ENCODE results near the gene MLF2.

The MLF2 gene

DNA sequence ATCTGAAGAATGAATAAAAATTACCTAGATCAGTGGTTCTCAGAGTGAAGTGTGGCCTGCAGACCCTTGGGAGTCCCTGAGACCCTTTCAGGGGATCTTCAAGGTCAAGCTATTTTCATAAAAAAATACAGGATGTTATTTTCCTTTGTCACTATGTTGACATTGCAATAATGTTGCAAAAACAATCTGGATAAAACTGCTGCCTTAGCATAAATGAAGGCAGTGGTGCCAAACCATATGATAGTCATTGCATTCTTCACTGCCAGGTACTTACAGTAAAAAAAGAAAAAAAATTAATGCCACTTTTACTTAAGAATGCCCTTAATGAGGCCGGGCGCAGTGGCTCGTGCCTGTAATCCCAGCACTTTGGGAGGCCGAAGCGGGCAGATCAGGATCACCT, 34.4 kb upstream of the MLF2 start:
- no peak for FAIRE-seq
- DNase-seq (ENCODE audit: insufficient read length, low spot score) = no peak
- TF ChIP-seq POU2F2 (IDR thresholded peaks at IDR 0.05; ENCODE audit: low read depth, low read length) (no peak), POLR2A (IDR thresholded peaks at IDR 0.05; ENCODE audit: low read depth, low read length) (no peak), TAF1 (IDR thresholded peaks at IDR 0.05; ENCODE audit: low read depth, low read length) (no peak), PAX5 (IDR thresholded peaks at IDR 0.05; ENCODE audit: insufficient read depth, low read length, severe bottlenecking) (no peak), POLR2AphosphoS5 (IDR thresholded peaks at IDR 0.05; ENCODE audit: low read depth, low read length) (no peak), SPI1 (IDR thresholded peaks at IDR 0.05; ENCODE audit: low read depth, low read length) (no peak)

DNA sequence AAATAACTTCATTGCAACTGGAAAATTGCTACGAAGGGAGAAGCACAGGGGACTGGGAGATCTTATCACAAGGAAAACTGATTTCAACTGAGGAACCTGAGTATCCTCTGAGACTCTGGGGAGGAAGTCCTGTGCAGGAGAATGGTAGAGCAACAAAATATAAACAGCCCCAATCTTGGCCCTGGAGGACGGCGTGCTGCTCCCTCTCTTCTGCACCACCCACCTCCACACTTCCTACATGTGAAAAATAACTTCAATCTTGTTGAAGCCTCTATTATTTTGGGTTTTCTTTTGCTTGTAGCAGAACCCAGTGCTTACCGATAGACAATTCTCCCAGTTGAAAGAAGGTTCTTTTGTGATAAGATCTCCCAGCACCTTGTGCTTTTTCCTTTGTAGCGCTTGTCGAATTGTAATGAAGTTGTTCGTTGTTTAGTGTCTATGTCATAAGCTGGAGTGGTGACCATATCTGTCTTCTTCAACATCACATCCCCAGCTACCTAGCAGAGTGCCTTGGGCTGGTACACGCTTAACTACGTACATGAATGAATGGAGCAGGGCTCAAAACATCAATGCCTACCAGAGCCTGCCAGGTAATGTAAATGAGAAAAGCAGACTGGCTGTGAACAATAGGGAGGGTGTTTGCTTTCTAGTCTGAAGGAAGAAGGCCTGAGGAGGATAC, 33.6 kb upstream of the MLF2 start:
- TF ChIP-seq POLR2A (IDR thresholded peaks at IDR 0.05; ENCODE audit: low read depth, low read length) (no peak), SPI1 (IDR thresholded peaks at IDR 0.05; ENCODE audit: low read depth, low read length) (no peak), POLR2AphosphoS5 (IDR thresholded peaks at IDR 0.05; ENCODE audit: low read depth, low read length) (no peak), PAX5 (IDR thresholded peaks at IDR 0.05; ENCODE audit: insufficient read depth, low read length, severe bottlenecking) (no peak), POU2F2 (IDR thresholded peaks at IDR 0.05; ENCODE audit: low read depth, low read length) (no peak), TAF1 (IDR thresholded peaks at IDR 0.05; ENCODE audit: low read depth, low read length) (no peak)
- FAIRE-seq (peak; percentile 61), DNase-seq (ENCODE audit: insufficient read length, low spot score) (no peak)

DNA sequence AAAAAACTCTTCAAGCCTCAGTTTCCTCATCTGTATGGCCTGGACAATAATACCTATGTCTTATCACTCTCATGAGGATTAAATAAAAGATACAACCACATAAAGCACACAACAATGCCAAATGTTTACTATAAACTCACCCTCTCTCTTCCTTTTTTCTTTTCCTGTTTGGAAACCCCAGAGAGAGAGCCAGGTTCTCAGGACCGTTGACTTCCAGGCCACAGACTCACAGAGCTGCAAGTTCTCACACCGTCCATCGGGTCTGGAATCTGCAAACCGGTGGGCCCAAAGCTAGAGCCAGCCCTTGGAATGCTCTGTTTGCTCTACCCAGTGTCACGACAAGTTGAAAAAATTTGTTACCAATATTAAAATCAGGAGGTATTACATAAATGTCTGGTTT, 31.8 kb upstream of the MLF2 start:
- DNase-seq (ENCODE audit: insufficient read length, low spot score) (no peak), FAIRE-seq (no peak)
- TF ChIP-seq POLR2AphosphoS5 (IDR thresholded peaks at IDR 0.05; ENCODE audit: low read depth, low read length) (no peak), POLR2A (IDR thresholded peaks at IDR 0.05; ENCODE audit: low read depth, low read length) (no peak), PAX5 (IDR thresholded peaks at IDR 0.05; ENCODE audit: insufficient read depth, low read length, severe bottlenecking) (no peak), TAF1 (IDR thresholded peaks at IDR 0.05; ENCODE audit: low read depth, low read length) (no peak), POU2F2 (IDR thresholded peaks at IDR 0.05; ENCODE audit: low read depth, low read length) (no peak), SPI1 (IDR thresholded peaks at IDR 0.05; ENCODE audit: low read depth, low read length) (no peak)

DNA sequence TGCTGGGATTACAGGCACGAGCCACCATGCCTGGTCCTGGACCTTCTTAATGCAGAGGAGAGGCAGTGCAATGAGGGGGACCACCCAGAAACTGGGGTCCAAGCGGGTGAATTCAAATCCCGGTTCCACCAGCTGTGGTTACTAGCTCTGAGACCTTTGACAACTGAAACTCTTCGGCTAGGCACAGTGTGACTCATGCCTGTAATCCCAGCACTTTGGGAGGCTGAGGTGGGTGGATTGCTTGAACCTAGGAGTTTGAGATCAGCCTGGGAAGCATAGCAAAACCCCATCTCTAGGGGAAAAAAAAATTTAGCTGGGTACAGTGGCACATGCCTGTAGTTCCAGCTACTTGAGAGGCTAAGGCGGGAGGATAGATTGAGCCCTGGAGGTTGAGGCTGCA, 31.4 kb upstream of the MLF2 start:
- TF ChIP-seq PAX5 (IDR thresholded peaks at IDR 0.05; ENCODE audit: insufficient read depth, low read length, severe bottlenecking) (no peak), SPI1 (IDR thresholded peaks at IDR 0.05; ENCODE audit: low read depth, low read length) (no peak), TAF1 (IDR thresholded peaks at IDR 0.05; ENCODE audit: low read depth, low read length) (no peak), POU2F2 (IDR thresholded peaks at IDR 0.05; ENCODE audit: low read depth, low read length) (no peak), POLR2AphosphoS5 (IDR thresholded peaks at IDR 0.05; ENCODE audit: low read depth, low read length) (no peak), POLR2A (IDR thresholded peaks at IDR 0.05; ENCODE audit: low read depth, low read length) (no peak)
- DNase-seq (ENCODE audit: insufficient read length, low spot score) (no peak), FAIRE-seq (peak; percentile 55)

DNA sequence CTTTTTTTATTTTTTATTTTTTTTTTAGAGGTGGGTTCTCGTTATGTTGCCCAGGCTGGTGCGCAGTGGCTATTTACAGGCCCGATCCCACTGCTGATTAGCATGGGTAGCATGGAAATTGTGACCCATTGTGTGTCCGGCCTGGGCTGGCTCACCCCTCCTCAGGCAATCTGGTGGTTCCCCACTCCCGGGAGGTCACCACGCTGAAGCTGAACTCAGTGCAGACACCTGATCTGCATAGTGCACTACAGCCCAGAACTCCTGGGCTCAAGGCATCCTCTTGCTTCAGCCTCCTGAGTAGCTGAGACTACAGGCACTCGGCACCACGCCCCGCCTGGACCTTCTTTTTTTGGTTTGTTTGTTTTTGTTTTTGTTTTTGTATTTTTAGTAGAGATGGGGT, 30.9 kb upstream of the MLF2 start:
- DNase-seq (ENCODE audit: insufficient read length, low spot score) (no peak), FAIRE-seq (no peak)
- TF ChIP-seq POU2F2 (IDR thresholded peaks at IDR 0.05; ENCODE audit: low read depth, low read length) (no peak), PAX5 (IDR thresholded peaks at IDR 0.05; ENCODE audit: insufficient read depth, low read length, severe bottlenecking) (no peak), TAF1 (IDR thresholded peaks at IDR 0.05; ENCODE audit: low read depth, low read length) (no peak), POLR2AphosphoS5 (IDR thresholded peaks at IDR 0.05; ENCODE audit: low read depth, low read length) (no peak), POLR2A (IDR thresholded peaks at IDR 0.05; ENCODE audit: low read depth, low read length) (no peak), SPI1 (IDR thresholded peaks at IDR 0.05; ENCODE audit: low read depth, low read length) (no peak)

DNA sequence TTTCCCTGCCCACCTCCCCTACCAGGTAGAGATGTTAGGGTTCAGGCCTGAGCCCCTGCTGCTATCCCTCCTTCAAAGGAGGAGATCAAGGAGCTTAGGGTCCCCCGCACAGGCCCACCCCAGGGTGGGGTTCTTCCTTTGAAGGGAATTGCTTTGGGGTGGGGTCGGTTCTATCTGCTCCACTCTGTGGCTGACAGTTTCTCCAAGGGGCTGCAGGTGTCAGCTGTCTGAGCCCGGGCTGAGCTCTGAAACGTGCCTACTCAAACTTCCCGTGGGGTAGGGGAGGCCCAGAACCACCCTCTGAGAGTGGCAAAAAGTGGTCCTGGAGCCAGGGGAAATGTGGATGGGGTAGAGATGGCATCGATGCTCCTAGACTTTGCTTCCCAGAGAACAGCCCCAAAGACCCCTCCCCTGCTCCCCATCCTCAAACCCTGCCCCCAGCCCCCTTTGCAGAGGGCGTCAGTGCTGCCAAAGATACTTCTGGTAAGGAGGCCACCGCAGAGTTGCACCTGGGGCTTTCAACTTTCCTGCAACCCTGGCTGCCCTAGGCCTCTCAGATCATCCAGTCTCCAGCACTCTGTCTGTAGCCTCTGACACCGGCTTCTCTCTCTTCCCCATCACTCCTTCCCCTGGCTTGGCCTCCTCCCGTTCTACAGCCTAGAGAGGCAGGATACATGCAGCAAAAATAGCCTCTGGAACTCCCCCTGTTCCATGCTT, 30.1 kb upstream of the MLF2 start:
- TF ChIP-seq POU2F2 (IDR thresholded peaks at IDR 0.05; ENCODE audit: low read depth, low read length) = no peak
- no peak for TF ChIP-seq PAX5 (IDR thresholded peaks at IDR 0.05; ENCODE audit: insufficient read depth, low read length, severe bottlenecking)
- TF ChIP-seq TAF1 (IDR thresholded peaks at IDR 0.05; ENCODE audit: low read depth, low read length) = no peak
- no peak for TF ChIP-seq POLR2A (IDR thresholded peaks at IDR 0.05; ENCODE audit: low read depth, low read length)
- no peak for TF ChIP-seq SPI1 (IDR thresholded peaks at IDR 0.05; ENCODE audit: low read depth, low read length)
- TF ChIP-seq POLR2AphosphoS5 (IDR thresholded peaks at IDR 0.05; ENCODE audit: low read depth, low read length) = no peak
- FAIRE-seq = no peak
- no peak for DNase-seq (ENCODE audit: insufficient read length, low spot score)

DNA sequence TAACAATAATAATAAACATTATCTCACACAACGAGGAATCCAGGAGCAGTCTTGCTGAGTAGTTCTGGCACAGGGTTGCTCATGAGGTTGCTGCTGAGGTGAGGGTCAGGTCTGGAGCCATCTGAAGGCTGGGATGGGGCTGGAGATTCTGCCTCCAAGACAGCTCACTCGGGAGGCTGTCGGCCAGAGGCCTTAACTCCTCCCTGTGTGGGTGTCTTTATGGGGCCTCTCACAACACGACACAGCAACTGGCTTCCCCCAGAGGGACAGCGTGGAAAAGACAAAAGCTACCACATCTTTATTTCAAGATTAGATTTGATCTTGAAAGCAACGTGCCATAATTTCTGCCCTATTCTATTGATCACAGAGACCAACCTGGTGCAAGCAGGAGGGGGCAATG, 29.2 kb upstream of the MLF2 start:
- no peak for TF ChIP-seq TAF1 (IDR thresholded peaks at IDR 0.05; ENCODE audit: low read depth, low read length)
- no peak for TF ChIP-seq POLR2AphosphoS5 (IDR thresholded peaks at IDR 0.05; ENCODE audit: low read depth, low read length)
- no peak for TF ChIP-seq PAX5 (IDR thresholded peaks at IDR 0.05; ENCODE audit: insufficient read depth, low read length, severe bottlenecking)
- no peak for TF ChIP-seq POLR2A (IDR thresholded peaks at IDR 0.05; ENCODE audit: low read depth, low read length)
- TF ChIP-seq POU2F2 (IDR thresholded peaks at IDR 0.05; ENCODE audit: low read depth, low read length) = no peak
- no peak for TF ChIP-seq SPI1 (IDR thresholded peaks at IDR 0.05; ENCODE audit: low read depth, low read length)
- DNase-seq (ENCODE audit: insufficient read length, low spot score) (no peak), FAIRE-seq (no peak)

DNA sequence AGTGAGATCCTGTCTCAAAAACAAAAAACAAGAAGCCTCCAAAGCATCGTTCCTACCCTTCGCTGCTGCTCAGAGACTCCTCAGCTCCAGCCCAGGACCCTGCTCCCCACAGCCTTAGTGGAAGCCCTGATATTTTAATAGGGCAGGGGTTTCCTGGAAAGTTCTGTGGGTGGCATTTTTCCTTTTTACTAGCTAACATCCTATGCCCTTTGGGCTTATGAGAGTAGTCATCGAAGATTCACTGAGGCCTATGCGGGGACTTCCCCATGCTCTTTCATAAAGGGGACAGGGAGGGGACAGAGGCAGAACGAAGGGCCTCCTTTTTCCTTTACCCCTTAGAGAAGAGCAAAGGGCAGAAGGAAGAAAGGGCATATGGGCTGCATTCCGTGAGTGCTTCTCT, 27.6 kb upstream of the MLF2 start:
- peak; percentile 28 for FAIRE-seq
- TF ChIP-seq POLR2AphosphoS5 (IDR thresholded peaks at IDR 0.05; ENCODE audit: low read depth, low read length) = no peak
- no peak for TF ChIP-seq TAF1 (IDR thresholded peaks at IDR 0.05; ENCODE audit: low read depth, low read length)
- TF ChIP-seq PAX5 (IDR thresholded peaks at IDR 0.05; ENCODE audit: insufficient read depth, low read length, severe bottlenecking) = no peak
- TF ChIP-seq POLR2A (IDR thresholded peaks at IDR 0.05; ENCODE audit: low read depth, low read length) = no peak
- TF ChIP-seq SPI1 (IDR thresholded peaks at IDR 0.05; ENCODE audit: low read depth, low read length) = no peak
- no peak for TF ChIP-seq POU2F2 (IDR thresholded peaks at IDR 0.05; ENCODE audit: low read depth, low read length)
- DNase-seq (ENCODE audit: insufficient read length, low spot score) = no peak

DNA sequence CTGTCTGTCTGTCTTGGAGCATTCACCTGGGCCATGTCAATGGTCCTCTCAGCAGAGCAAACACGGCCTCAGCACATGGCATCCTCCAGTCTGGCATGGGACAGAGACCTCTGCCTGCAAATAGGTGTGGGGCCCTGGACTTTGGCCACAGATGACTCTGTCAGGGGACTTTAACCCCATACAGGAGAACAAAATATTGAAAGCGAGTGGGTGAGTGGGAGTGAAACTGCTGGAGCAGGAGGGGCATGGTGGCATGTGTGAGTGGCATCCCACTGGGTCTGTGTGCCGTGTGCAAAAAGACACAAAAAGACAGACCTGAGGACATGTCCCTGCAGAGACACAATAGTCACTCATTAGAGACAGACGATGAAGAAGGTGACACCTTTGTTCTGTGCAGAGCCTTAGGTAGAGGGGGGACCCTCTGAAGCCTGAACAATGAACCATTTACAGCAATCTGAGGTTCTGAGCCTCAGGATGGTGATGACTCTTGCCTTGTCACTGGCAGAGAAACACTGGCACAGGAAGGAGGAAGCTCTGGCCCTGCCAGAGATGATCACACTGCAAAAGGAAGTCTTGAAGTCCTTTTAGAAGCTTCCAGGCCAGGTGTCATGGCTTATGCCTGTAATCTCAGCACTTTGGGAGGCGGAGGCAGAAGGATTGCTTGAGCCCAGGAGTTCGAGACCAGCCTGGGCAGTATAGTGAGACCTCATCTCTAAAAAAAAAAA, 26.9 kb upstream of the MLF2 start:
- FAIRE-seq (no peak), DNase-seq (ENCODE audit: insufficient read length, low spot score) (no peak)
- TF ChIP-seq POLR2A (IDR thresholded peaks at IDR 0.05; ENCODE audit: low read depth, low read length) (no peak), TAF1 (IDR thresholded peaks at IDR 0.05; ENCODE audit: low read depth, low read length) (no peak), POU2F2 (IDR thresholded peaks at IDR 0.05; ENCODE audit: low read depth, low read length) (no peak), POLR2AphosphoS5 (IDR thresholded peaks at IDR 0.05; ENCODE audit: low read depth, low read length) (no peak), PAX5 (IDR thresholded peaks at IDR 0.05; ENCODE audit: insufficient read depth, low read length, severe bottlenecking) (no peak), SPI1 (IDR thresholded peaks at IDR 0.05; ENCODE audit: low read depth, low read length) (no peak)

Measured in GM12891 (cell line).